Rectal smooth muscle tissue (tissue), 1 donor: ENCODE results near the gene PRSS2.

Experiments used
- H3K27ac ChIP-seq: one replicate; pipeline ENCODE4 v1.7.0; 2013; ENCODE audit warnings: low read depth, low read length, inconsistent platforms
- H3K27me3 ChIP-seq: one replicate; pipeline ENCODE4 v1.7.0; 2013; ENCODE audit warnings: low read length; ENCODE audit not compliant: control insufficient read depth, insufficient read depth
- H3K36me3 ChIP-seq: one replicate; pipeline ENCODE4 v1.7.0; 2013; ENCODE audit warnings: low read length; ENCODE audit not compliant: control insufficient read depth, insufficient read depth
- H3K4me1 ChIP-seq: one replicate; pipeline ENCODE4 v1.7.0; 2013; ENCODE audit warnings: low read length; ENCODE audit not compliant: control insufficient read depth, insufficient read depth
- H3K4me3 ChIP-seq: one replicate; pipeline ENCODE4 v1.7.0; 2013; ENCODE audit warnings: low read length
- H3K9ac ChIP-seq: one replicate; pipeline ENCODE4 v1.7.0; 2013; ENCODE audit warnings: low read length

The PRSS2 gene

DNA sequence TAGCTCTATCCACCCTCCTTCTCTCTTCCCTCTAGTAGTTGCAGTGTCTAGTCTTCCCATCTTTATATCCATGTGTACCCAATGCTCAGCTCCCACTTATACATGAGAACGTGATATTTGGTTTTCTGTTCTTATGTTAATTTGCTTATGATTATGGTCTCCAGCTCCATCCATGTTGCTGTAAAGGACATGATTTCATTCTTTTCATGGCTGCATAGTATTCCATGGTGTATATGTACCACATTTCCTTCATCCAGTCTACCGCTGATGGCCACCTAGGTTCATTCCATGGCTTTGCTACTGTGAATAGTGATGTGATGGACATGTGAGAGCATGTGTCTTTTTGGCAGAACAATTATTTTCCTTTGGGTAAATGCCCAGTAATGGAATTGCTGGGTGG is 6.5 kb downstream of the PRSS2 start:
- Histone ChIP-seq H3K27ac (no peak overlapping the region), H3K9ac (no peak overlapping the region), H3K36me3 (no peaks in the 10 kb centered on the region), H3K4me1 (no peaks in the 10 kb centered on the region), H3K4me3 (no peak overlapping the region), H3K27me3 (no peaks in the 10 kb centered on the region)

DNA sequence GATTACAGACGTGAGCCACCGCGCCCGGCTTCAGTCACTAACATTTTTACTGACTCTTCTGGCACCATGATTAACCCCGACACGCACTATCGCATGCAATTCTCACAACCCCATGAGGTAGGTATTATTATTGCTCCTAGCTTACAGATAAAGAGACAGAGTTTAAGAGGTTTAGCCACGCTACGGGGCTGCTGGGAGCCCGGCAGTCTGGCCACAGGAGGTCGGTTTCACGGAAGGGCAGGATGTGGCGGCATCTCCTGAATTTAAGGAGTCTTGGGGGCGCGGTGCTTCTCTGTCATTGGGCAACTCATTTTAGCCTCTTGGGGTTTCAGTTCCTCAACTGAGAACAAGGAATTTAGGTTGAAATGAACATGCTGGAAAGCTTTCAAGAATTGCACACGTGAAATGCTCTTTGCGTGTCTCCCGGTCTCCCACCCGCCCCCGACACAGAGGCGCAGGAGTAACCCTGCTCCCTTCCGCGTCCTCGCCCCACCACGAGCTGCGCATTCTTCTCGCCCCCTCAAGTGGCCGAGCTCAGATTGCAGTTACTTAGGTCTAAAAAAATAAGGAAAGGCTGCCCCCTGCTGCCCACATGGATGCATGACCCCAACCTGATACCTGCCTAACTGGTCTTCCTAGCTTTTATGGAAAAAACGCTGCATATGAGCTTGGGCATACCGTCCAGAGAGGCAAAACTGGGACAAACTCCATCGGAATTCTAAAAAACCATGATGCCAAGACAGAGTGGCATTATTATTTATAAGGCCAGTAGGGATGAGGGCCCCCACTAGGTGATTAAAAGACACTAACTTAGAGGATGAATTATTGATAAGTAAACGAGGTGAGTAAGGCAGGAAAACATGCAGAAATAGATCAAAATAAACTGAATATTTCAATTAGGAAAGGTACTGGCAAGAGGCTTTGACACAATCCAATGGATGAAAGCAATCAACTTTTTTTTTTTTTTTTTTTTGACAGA is 12.4 kb downstream of the PRSS2 start:
- Histone ChIP-seq H3K4me3 (peak overlapping the region; percentile 29), H3K4me1 (no peaks in the 10 kb centered on the region), H3K27me3 (no peaks in the 10 kb centered on the region), H3K36me3 (no peaks in the 10 kb centered on the region), H3K27ac (no peak overlapping the region), H3K9ac (no peak overlapping the region)

DNA sequence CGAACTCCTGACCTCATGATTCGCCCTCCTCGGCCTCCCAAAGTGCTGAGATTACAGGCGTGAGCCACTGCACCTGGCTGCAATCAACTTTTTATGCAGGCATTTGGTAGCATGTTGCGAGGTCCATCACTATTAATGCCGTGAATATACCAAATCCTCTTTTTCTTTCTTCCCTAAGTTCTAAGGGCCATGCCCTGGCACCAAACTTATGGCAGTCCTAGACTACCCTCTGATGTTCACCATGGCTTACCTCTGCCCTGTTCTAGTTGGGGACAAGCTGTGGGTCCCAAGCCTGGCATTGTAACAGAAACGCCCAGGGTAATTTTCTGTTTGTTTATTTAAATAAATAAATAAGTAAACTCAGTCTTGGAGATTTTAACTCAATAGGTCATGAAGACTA is 13.3 kb downstream of the PRSS2 start:
- Histone ChIP-seq H3K4me3 (no peak overlapping the region), H3K4me1 (no peaks in the 10 kb centered on the region), H3K9ac (no peak overlapping the region), H3K27me3 (no peaks in the 10 kb centered on the region), H3K36me3 (no peaks in the 10 kb centered on the region), H3K27ac (no peak overlapping the region)

DNA sequence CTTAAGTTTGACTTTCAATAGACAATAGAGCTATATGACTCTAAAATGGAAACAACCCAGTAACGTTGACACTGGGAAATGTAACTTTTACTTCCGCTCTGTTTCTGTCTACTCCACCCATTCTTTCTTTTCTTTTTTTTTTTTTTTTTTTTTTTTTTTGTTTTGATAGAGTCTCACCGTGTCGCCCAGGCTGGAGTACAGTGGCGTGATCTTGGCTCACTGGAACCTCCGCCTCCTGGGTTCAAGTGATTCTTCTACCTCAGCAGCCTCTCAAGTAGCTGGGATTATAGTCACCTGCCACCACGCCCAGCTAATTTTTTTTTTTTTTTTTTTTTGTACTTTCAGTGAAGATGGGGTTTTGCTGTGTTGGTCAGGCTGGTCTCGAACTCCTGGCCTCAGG is 13.9 kb downstream of the PRSS2 start:
- Histone ChIP-seq H3K4me1 (no peaks in the 10 kb centered on the region), H3K9ac (no peak overlapping the region), H3K4me3 (no peak overlapping the region), H3K27me3 (no peaks in the 10 kb centered on the region), H3K27ac (no peak overlapping the region), H3K36me3 (no peaks in the 10 kb centered on the region)

DNA sequence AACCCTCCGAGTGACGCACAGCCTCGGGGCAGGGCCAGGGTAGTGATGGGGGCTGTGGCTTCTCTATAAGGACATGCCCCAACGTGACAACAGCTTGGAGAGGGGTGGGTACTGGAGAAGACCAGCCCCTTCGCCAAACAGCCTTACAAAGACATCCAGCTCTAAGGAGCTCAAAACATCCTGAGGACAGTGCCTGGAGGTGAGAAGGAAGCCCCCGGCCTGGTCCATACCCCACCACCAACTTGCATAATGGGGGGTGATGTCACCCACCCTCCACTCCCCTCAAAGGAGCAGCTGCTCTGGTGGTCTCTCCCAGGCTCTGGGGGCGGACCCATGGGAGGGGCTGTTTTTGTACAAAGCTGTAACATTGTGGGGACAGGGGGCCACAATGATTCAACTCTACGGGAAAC is 15.1 kb downstream of the PRSS2 start:
- Histone ChIP-seq H3K27ac (no peak overlapping the region), H3K4me3 (no peak overlapping the region), H3K9ac (no peak overlapping the region), H3K36me3 (no peaks in the 10 kb centered on the region), H3K27me3 (no peaks in the 10 kb centered on the region), H3K4me1 (no peaks in the 10 kb centered on the region)

DNA sequence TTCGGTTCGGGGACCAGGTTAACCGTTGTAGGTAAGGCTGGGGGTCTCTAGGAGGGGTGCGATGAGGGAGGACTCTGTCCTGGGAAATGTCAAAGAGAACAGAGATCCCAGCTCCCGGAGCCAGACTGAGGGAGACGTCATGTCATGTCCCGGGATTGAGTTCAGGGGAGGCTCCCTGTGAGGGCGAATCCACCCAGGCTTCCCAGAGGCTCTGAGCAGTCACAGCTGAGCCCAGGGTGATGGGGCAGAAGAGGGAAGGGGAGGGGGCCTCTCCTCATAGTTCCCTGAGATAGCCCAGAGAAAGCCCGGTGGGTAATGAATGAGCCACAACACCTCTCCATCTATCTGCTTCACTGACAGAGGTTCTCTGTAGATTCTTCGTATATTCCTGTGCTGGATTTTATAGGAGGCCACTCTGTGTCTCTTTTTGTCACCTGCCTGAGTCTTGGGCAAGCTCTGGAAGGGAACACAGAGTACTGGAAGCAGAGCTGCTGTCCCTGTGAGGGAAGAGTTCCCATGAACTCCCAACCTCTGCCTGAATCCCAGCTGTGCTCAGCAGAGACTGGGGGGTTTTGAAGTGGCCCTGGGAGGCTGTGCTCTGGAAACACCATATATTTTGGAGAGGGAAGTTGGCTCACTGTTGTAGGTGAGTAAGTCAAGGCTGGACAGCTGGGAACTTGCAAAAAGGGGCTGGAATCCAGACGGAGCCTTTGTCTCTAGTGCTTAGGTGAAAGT is 16.4 kb downstream of the PRSS2 start:
- Histone ChIP-seq H3K27ac (no peak overlapping the region), H3K4me3 (no peak overlapping the region), H3K4me1 (no peaks in the 10 kb centered on the region), H3K36me3 (no peaks in the 10 kb centered on the region), H3K9ac (no peak overlapping the region), H3K27me3 (no peaks in the 10 kb centered on the region)

DNA sequence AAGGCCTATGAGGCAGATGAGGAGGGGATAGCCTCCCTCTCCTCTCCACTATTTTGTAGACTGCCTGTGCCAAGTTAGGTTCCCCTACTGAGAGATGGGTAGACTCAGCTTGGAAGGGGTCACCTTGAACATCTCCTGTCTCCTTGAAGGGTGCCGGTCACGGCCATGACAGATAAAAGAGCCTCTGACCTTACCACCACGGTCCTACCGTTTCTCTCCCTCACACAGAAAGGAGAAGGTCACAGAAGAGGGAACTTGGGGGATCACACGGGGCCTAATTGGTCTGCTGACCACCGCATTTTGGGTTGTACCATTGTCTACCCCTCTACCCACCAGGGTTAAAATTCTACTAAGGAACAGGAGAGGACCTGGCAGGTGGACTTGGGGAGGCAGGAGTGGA is 17.0 kb downstream of the PRSS2 start:
- Histone ChIP-seq H3K27ac (no peak overlapping the region), H3K4me1 (no peaks in the 10 kb centered on the region), H3K27me3 (no peaks in the 10 kb centered on the region), H3K9ac (no peak overlapping the region), H3K36me3 (no peaks in the 10 kb centered on the region), H3K4me3 (no peak overlapping the region)

DNA sequence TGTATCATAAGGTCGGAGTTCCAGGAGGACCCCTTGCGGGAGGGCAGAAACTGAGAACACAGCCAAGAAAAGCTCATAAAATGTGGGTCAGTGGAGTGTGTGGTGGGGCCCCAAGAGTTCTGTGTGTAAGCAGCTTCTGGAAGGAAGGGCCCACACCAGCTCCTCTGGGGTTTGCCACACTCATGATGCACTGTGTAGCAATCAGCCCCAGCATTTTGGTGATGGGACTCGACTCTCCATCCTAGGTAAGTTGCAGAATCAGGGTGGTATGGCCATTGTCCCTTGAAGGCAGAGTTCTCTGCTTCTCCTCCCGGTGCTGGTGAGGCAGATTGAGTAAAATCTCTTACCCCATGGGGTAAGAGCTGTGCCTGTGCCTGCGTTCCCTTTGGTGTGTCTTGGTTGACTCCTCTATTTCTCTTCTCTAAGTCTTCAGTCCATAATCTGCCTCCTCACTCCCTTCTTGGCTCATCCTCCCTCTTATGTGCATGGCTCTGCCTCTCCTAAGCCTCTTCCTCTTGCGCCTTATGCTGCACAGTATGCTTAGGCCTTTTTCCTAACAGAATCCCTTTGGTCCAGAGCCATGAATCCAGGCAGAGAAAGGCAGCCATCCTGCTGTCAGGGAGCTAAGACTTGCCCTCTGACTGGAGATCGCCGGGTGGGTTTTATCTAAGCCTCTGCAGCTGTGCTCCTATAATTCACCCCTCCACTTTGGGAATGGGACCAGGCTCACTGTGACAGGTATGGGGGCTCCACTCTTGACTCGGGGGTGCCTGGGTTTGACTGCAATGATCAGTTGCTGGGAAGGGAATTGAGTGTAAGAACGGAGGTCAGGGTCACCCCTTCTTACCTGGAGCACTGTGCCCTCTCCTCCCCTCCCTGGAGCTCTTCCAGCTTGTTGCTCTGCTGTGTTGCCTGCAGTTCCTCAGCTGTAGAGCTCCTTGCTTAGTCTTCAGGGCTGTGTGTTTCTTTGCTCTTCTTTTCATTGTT is 17.8 kb downstream of the PRSS2 start:
- peak overlapping the region; percentile 11 for H3K4me3 ChIP-seq
- no peaks in the 10 kb centered on the region for H3K27me3 ChIP-seq
- no peaks in the 10 kb centered on the region for H3K36me3 ChIP-seq
- no peak overlapping the region for H3K9ac ChIP-seq
- no peaks in the 10 kb centered on the region for H3K4me1 ChIP-seq
- no peak overlapping the region for H3K27ac ChIP-seq

DNA sequence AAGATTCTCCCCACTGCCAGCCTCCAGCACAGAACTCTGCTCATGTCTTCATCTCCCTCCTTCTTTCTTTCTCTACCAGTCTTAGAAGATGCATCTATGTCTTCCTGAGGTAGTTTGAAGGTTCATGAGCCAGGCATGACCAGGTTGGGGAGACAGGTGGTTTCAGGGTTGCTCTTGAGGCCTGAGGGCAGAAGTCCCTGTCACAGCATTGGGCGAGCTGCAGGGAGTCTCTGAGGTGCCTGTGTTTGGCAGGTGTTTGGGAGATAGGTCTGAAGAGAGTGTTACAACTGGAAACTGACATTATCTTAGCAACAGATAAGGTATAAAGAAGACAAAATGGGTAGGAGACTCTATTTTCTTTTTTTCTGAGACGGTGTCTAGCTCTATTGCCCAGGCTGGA is 18.7 kb downstream of the PRSS2 start:
- H3K27ac ChIP-seq, result no peak overlapping the region
- no peaks in the 10 kb centered on the region for H3K4me1 ChIP-seq
- peak overlapping the region; percentile 11 for H3K4me3 ChIP-seq
- no peaks in the 10 kb centered on the region for H3K36me3 ChIP-seq
- no peaks in the 10 kb centered on the region for H3K27me3 ChIP-seq
- no peak overlapping the region for H3K9ac ChIP-seq

DNA sequence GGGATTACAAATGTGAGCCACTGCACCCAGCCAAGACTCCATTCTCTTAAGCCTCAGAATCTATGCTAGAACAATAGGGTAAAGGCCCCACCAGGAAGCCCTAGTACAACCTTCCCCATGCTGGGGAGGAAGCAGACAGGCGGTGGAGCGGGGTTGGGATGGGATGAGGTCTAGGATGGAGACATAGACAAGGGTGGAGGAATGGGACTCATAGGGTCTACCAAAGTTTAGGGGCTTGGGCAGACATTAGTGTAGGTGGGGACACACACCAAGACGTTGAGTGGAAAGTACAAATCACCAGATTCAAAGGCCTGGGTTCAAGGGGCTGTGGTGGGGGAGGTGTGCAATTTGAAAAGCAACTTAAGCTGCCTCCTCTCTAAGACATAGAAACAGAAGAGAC is 19.3 kb downstream of the PRSS2 start:
- no peak overlapping the region for H3K9ac ChIP-seq
- no peak overlapping the region for H3K4me3 ChIP-seq
- no peaks in the 10 kb centered on the region for H3K27me3 ChIP-seq
- H3K4me1 ChIP-seq, result no peaks in the 10 kb centered on the region
- H3K36me3 ChIP-seq, result no peaks in the 10 kb centered on the region
- H3K27ac ChIP-seq, result no peak overlapping the region

DNA sequence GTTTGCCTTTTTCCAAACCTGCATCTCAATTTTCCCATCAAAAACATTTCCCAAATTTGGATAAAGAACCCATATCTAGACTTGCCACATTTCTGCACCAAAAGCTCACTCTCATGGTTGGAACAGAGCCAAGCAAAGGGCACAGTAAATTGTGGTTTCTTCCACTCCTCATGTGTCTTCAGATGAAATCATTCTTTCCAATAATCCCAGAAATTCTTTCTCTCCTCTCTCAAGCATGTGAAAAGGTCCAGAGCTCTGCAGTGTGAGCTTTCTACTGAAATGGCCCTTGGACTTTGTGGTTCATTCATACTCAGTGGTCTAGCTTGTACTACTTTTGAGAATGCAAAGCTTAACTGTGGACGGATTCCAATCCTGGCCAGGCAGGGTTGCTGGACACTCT is 19.8 kb downstream of the PRSS2 start:
- no peaks in the 10 kb centered on the region for H3K36me3 ChIP-seq
- no peak overlapping the region for H3K27ac ChIP-seq
- no peaks in the 10 kb centered on the region for H3K4me1 ChIP-seq
- H3K27me3 ChIP-seq, result peaks cover under 1% of the 10 kb centered on the region
- no peak overlapping the region for H3K9ac ChIP-seq
- H3K4me3 ChIP-seq, result no peak overlapping the region

DNA sequence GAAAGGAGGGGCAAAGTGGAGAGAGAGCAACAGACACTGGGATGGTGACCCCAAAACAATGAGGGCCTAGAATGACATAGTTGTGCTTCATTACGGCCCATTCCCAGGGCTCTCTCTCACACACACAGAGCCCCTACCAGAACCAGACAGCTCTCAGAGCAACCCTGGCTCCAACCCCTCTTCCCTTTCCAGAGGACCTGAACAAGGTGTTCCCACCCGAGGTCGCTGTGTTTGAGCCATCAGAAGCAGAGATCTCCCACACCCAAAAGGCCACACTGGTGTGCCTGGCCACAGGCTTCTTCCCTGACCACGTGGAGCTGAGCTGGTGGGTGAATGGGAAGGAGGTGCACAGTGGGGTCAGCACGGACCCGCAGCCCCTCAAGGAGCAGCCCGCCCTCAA is 20.7 kb downstream of the PRSS2 start:
- Histone ChIP-seq H3K4me3 (no peak overlapping the region), H3K36me3 (no peaks in the 10 kb centered on the region), H3K4me1 (no peaks in the 10 kb centered on the region), H3K27me3 (peaks cover 6% of the 10 kb centered on the region), H3K9ac (no peak overlapping the region), H3K27ac (no peak overlapping the region)
